Loucy (cell line): ENCODE data around the gene RHBDF1.

Source experiments
- H2AFZ ChIP-seq: fragments of 200-600 bp; sonication (generic); 2 replicates; pipeline ENCODE4 v1.6.0; 2016; ENCODE audit warnings: antibody characterized with exemption, mild to moderate bottlenecking, low read length, moderate library complexity
- H3F3A ChIP-seq: fragments of 200-600 bp; 2 replicates; pipeline ENCODE4 v1.6.0; 2016; ENCODE audit warnings: antibody characterized with exemption, low read depth, mild to moderate bottlenecking
- H3K27me3 ChIP-seq: fragments of 200-600 bp; sonication (generic); 2 replicates; pipeline ENCODE4 v1.6.1; 2014; ENCODE audit warnings: low read length, mild to moderate bottlenecking; ENCODE audit not compliant: insufficient read depth, poor library complexity, severe bottlenecking
- H3K36me3 ChIP-seq: fragments of 200-600 bp; sonication (generic); 2 replicates; pipeline ENCODE4 v1.6.1; 2016; ENCODE audit warnings: low read length; ENCODE audit not compliant: insufficient read depth
- H3K4me1 ChIP-seq: fragments of 200-600 bp; sonication (generic); 2 replicates; pipeline ENCODE4 v1.5.1; 2014; ENCODE audit warnings: low read length, mild to moderate bottlenecking; ENCODE audit not compliant: insufficient read depth, poor library complexity, severe bottlenecking
- H3K4me2 ChIP-seq: fragments of 200-600 bp; sonication (generic); 2 replicates; pipeline ENCODE4 v1.6.0; 2014; ENCODE audit warnings: antibody characterized with exemption, low read length, low read depth, mild to moderate bottlenecking; ENCODE audit not compliant: poor library complexity, severe bottlenecking
- H3K4me3 ChIP-seq: fragments of 200-600 bp; sonication (generic); 2 replicates; pipeline ENCODE4 v1.5.1; 2014; ENCODE audit warnings: low read length, mild to moderate bottlenecking, mixed read lengths; ENCODE audit not compliant: poor library complexity, severe bottlenecking
- H3K79me2 ChIP-seq: fragments of 200-600 bp; sonication (generic); 2 replicates; pipeline ENCODE4 v1.6.1; 2014; ENCODE audit warnings: low read length; ENCODE audit not compliant: insufficient read depth
- H3K9ac ChIP-seq: fragments of 200-600 bp; sonication (generic); 2 replicates; pipeline ENCODE4 v1.6.0; 2014; ENCODE audit warnings: mild to moderate bottlenecking, low read depth, low read length, moderate library complexity; ENCODE audit not compliant: poor library complexity, severe bottlenecking
- H3K9me2 ChIP-seq: fragments of 200-600 bp; sonication (generic); replicated peaks from 2 replicates; pipeline ENCODE4 v1.6.1; 2016; ENCODE audit warnings: low read depth, low read length, mixed read lengths
- H3K9me3 ChIP-seq: fragments of 200-600 bp; sonication (generic); 2 replicates; pipeline ENCODE4 v1.6.1; 2014; ENCODE audit warnings: mild to moderate bottlenecking, antibody characterized with exemption, low read length, low read depth; ENCODE audit not compliant: insufficient read depth
- H4K20me1 ChIP-seq: fragments of 200-600 bp; sonication (generic); 2 replicates; pipeline ENCODE4 v1.6.0; 2014; ENCODE audit warnings: antibody characterized with exemption, low read length, mild to moderate bottlenecking; ENCODE audit not compliant: insufficient read depth, poor library complexity, severe bottlenecking
- CTCF ChIP-seq: fragments of 200-600 bp; sonication (generic); conservative IDR thresholded peaks from 2 replicates; pipeline ENCODE4 v1.5.1; 2014; ENCODE audit warnings: mild to moderate bottlenecking, antibody characterized with exemption, low read length
- EZH2phosphoT487 ChIP-seq: fragments of 200-600 bp; IDR thresholded peaks from 2 replicates; pipeline ENCODE4 v1.6.1; 2018; ENCODE audit warnings: antibody characterized with exemption, mild to moderate bottlenecking, moderate library complexity, borderline replicate concordance

The RHBDF1 gene

GRCh38 chr16:104355-104754 is 31.9 kb upstream of the RHBDF1 start:
- no peak overlapping the region for H3K4me3 ChIP-seq
- no peaks in the 10 kb centered on the region for H3K36me3 ChIP-seq
- no peak overlapping the region for H3K9ac ChIP-seq

DNA sequence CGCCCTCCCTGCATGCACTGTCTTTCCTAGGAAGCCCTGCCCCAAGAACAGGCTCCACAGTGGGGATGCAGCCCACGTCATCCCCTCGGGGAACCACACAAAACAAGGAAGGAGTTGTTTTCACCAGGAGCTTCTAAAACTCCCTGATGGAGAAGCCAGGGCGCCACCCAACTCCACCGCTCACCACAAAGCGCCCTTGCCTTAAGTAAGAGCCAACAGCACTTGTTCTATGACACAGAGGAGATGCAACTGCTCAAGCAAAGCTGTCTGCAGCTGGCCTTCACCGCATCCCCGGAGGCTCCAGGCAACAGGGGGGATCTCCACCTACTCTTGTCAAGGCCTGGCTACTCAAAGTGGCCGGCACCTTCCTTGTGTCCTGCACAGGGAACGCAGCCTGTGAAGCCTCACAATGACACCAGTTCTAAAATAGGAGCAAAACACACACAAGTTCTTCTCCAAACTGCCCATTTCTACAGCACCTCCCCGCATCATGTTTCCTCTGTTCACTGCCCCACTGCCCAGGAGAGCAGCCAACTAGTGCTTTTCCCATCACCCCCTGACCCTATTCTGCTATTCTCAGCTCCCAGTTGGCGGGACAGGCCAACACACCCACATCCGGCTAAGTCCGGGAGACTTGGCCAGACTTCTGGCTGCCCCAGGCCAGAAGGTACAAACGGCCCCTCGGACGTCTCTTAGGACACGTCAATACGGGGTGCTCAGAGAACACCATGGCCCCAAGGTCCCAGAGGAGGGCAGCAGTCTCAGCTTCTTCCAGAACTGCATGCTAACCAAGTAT is 29.8 kb upstream of the RHBDF1 start:
- Histone ChIP-seq H3K9me3 (no peaks in the 10 kb centered on the region), H3K4me2 (no peak overlapping the region), H3K27me3 (no peaks in the 10 kb centered on the region), H3K36me3 (no peaks in the 10 kb centered on the region), H4K20me1 (no peaks in the 10 kb centered on the region), H3K9ac (no peak overlapping the region), H3K4me3 (no peak overlapping the region), H2AFZ (no peak overlapping the region), H3K9me2 (no peaks in the 10 kb centered on the region), H3F3A (no peaks in the 10 kb centered on the region), H3K4me1 (peaks cover 2% of the 10 kb centered on the region), H3K79me2 (no peaks in the 10 kb centered on the region)
- TF ChIP-seq EZH2phosphoT487 (no peak), CTCF (no peak)

More at GRCh38 chr16:104355-104754, 31.9 kb upstream of the RHBDF1 start:
- TF ChIP-seq CTCF (no peak), EZH2phosphoT487 (no peak)
- Histone ChIP-seq H3K27me3 (no peaks in the 10 kb centered on the region), H3K79me2 (no peaks in the 10 kb centered on the region), H3K9me3 (no peaks in the 10 kb centered on the region), H3K4me2 (no peak overlapping the region), H3F3A (no peaks in the 10 kb centered on the region), H4K20me1 (no peaks in the 10 kb centered on the region), H3K4me1 (peaks cover 2% of the 10 kb centered on the region), H3K9me2 (no peaks in the 10 kb centered on the region), H2AFZ (no peak overlapping the region)

- no peaks in the 10 kb centered on the region for H4K20me1 ChIP-seq
These were observed 29.2 kb upstream of the RHBDF1 start for GRCh38 chr16:101586-101985.

More at GRCh38 chr16:101586-101985, 29.2 kb upstream of the RHBDF1 start:
- Histone ChIP-seq H3K4me1 (peaks cover 2% of the 10 kb centered on the region), H3F3A (no peaks in the 10 kb centered on the region), H3K79me2 (no peaks in the 10 kb centered on the region), H3K9me3 (no peaks in the 10 kb centered on the region), H3K36me3 (no peaks in the 10 kb centered on the region), H2AFZ (no peak overlapping the region), H3K27me3 (no peaks in the 10 kb centered on the region), H3K4me2 (no peak overlapping the region), H3K4me3 (no peak overlapping the region), H3K9ac (no peak overlapping the region), H3K9me2 (no peaks in the 10 kb centered on the region)
- TF ChIP-seq EZH2phosphoT487 (no peak), CTCF (no peak)
